Measurements from ENCODE around the gene SLC49A3.
"Not testable (repeated sequence)": the region's sequence is repeated elsewhere in the genome, so short reads cannot be mapped to it uniquely, and the experiment has no call there.

SLC49A3 gene

DNA sequence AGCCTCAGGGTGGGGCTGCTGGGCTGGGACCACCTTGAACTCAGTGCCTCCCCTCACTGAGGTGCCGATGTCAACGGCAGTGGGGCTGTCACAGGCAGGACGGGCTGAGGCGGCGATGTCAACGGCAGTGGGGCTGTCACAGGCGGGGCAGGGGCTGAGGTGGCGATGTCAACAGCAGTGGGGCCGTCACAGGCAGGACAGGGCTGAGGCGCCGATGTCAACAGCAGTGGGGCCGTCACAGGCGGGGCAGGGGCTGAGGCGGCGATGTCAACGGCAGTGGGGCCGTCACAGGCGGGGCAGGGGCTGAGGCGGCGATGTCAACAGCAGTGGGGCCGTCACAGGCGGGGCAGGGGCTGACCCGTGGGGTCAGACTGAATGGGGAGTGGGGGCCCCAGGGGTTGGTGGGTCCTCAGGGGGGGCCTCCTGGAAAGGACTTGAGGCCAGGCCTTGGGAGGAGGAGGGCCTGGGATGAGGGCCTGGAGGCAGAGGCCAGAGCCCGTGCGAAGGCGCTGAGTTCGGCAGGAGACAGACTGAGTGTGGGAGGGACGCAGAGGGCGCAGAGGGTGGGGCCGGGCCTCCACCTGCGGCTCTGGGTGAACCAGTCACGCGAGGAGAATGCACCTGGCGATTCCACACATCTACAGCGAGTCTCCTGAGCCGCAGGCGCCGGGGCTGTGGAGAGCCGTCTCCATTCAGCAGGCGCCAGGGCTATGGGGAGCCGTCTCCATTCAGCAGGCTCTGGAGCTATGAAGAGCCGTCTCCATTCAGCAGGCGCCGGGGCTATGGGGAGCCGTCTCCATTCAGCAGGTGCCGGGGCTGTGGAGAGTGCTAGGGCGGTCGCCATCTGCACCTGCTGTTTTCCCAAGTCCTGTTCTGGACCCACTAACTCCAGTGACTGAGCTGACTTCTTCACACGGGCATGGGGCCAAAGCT, 37.7 kb downstream of the SLC49A3 start:
- no peak for DNase-seq

GRCh38 chr4:650461-650860, 38.5 kb downstream of the SLC49A3 start:
- no peak for DNase-seq

DNA sequence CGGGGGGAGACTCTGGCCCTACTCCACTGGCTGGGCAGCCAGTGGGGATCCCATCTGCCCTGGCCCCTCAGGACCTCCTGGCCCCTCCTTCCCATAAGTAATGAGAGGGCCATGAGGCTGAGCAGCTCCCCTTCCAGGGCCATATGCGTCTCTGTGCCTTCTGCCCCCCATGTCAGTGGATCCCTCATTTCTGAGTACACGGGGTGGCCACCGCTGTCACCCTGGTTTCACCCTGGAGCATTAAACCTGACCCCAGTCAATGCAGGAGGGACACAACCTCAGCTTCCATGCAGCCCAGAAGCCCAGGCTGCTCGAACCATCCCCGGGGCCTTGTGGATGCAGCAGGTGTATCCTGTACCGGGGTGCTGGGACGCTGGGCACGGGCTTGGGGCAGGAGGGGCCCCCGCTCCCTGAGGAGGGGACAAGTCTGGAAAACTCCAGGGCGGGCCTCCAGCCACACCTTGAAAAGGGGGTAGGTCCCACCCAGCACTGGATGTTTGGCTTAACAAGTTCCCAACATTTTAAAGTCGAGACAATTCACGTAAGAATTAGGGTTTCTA, 39.1 kb downstream of the SLC49A3 start:
- no peak for DNase-seq

GRCh38 chr4:649293-649625, 39.7 kb downstream of the SLC49A3 start:
- DNase-seq, result no peak

DNA sequence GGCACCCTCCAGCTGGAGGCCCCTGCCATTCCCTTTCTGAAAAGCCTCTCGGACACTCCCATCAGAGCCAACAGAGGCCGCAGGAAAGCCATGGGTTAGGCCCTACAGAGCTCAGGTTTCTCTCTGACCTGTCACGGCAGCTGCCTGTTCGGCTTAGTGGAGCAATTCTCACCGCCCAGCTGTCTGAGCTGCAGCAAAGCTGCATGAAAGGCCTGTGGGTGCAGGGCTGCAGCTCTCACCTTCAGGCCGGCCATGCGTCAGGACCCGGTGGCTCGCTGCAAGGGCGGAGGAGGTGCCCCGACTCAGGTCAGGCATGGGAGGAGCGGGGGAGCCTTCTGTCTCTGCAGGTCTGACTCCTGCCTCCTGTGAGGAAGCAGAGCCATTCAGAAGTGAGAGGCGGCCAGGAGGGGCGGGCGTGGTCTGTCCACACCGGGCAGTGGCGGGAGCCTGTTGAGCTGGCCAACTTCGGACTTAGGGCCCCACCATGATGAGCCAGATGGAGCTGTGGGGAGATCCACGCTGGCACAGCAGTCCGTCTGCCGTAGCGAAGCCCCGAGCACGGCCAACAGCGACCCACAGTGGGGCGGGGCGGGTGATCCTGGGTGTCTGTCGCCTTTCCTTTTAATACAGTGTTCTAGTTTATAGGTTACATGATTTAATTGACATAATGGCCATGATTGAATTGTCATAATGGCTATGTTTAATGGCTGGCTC, 40.2 kb downstream of the SLC49A3 start:
- DNase-seq, result no peak

GRCh38 chr4:647481-647880, 41.5 kb downstream of the SLC49A3 start:
- no peak for DNase-seq

- no peak for DNase-seq
These were observed 42.5 kb downstream of the SLC49A3 start for GRCh38 chr4:646460-646859.

DNA sequence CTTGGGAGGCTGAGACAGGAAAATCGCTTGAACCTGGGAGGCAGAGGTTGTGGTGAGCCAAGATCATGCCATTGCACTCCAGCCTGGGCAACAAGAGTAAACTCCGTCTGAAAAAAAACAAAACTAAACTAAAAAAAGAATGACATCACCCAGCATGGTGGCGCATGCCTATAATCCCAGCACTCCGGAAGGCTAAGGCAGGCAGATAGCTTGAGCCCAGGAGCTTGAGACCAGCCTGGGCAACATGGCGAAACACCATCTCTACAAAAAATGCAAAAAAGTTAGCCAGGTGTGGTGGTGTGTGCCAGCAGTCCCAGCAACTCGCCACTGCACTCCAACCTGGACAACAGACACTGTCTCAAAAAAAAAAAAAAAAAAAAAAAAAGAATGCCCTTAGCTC, 46.6 kb downstream of the SLC49A3 start:
- not testable (repeated sequence) for DNase-seq

DNA sequence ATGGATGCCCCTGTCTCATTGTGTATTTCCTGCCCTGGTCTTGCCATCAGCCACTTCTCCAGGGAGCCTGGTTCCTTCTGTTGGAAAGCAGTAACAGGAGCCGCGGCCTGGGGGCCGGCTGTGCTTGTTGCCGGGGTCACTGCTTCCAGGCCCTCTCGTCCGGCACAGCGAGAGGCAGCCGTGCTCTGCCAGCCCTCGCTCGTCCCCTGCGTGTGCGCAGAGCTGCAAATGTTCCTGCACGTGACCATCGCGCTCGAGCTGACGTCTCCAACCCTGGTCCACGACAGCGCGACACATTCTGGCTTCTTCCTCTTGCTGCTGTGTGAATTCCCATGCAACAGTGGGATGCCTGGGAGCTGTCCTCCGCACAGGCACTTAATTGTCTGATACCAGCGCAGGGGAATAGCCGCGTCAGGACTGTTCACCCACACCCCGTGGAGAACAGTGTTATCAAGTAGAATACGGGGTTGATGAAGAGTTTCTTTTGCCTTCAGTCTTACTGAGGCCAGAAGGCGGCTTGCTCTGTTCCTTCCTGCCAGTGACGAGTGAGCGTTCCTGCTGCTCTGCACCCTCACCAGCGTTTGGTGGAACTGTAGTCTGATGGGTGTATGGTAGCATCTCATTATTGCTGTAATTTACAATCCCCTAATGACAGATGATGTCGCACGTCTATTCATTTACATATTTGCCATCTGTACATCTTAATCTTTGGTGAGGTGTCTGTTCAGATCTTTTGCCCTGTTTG, 51.2 kb downstream of the SLC49A3 start:
- no peak for DNase-seq

DNA sequence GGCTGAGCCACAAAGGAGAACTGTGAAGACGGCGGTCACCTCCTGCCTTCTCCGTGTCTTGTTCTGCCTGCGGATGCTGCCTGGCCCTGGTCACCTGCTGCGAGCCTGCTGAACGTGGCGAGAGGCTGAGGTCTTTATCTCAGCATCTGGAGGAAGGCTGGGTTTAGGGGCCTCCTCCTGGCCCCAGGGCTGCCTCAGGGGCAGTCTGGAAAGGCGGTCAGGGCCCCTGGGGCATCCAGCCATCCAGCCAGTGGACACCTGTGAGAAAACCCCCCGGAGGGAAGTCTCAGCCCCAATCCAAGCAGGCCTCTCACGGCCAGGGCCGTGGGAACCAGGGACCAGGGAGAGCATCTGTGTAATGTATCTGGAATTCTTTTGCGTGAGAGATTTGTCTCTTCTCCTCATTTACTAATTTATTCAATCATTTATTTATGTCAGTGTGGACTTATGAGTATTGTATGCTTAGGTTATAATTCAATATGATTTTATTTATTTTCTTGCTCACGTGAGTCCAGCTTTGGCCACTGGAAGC, 52.3 kb downstream of the SLC49A3 start:
- no peak for DNase-seq

DNA sequence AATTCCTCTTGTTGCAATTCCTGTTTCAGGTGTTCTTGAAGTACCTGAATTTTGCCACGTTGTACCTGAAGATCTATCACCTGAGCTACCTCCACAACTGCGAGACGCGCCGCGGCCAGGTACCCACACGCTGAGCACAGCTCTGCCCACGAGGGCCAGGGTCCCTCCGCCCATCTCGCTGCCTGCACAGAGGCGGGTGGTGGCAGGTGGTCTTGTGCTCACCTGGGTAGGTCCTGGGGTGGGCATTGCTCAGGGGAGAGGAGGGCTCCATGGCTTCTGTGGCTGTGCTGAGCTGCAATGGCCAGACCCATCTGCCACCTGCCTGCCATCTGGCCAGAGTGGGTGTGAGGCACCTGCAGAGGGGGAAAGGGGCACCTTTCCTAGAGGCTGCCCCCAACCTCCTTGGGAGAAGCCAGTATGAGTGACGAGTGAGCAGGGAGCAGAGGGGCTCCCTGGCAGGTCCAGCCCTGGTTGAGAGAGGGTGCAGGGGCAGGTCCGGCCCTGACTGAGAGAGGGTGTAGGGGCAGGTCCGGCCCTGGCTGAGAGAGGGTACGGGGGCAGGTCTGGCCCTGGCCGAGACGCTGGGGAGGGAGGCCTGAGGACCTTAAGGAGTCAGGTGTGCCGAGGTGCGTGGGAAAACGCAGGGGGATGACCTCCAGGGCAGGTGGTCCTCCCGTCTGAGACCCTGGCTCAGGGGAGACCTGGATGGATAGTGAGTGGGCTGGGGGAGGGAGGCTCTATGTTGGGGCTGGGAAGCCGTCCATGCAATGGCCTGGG, 52.9 kb downstream of the SLC49A3 start:
- no peak for DNase-seq

DNA sequence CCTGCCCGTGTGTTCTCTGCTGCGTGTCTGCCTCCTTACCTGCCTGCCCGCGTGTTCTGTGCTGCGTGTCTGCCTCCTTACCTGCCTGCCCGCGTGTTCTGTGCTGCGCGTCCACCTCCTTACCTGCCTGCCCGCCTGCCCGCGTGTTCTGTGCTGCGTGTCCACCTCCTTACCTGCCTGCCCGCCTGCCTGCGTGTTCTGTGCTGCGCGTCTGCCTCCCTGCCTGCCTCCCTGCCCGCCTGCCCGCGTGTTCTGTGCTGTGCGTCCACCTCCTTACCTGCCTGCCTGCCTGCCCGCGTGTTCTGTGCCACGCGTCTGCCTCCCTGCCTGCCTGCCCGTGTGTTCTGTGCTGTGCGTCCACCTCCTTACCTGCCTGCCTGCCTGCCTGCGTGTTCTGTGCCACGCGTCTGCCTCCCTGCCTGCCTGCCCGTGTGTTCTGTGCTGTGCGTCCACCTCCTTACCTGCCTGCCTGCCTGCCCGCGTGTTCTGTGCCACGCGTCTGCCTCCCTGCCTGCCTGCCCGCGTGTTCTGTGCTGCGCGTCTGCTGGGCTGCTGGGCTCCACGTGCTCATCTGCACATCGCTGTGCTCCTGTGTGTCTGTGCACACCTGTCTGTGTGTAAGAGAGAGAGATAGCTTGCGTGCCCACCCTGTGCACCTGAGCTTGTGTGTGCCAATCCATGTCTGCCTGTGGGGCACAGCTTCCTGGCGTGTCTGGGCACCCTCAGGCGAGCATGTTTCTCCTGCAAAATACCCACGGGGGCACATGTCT, 53.7 kb downstream of the SLC49A3 start:
- DNase-seq, result not testable (repeated sequence)

DNA sequence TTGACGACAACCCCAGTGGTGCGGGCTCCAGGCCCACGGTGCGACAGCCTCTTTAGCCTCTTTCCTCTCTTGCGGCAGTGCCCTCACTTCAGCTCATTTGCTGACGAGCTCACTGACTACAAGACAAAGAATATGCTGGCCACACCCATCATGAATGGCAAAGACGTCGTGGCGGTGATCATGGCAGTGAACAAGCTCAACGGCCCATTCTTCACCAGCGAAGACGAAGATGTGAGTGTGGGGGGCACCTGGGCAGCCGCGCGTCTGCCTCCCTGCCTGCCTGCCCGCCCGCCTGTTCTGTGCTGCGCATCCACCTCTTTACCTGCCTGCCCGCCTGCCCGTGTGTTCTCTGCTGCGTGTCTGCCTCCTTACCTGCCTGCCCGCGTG, 54.4 kb downstream of the SLC49A3 start:
- DNase-seq, result no peak

DNA sequence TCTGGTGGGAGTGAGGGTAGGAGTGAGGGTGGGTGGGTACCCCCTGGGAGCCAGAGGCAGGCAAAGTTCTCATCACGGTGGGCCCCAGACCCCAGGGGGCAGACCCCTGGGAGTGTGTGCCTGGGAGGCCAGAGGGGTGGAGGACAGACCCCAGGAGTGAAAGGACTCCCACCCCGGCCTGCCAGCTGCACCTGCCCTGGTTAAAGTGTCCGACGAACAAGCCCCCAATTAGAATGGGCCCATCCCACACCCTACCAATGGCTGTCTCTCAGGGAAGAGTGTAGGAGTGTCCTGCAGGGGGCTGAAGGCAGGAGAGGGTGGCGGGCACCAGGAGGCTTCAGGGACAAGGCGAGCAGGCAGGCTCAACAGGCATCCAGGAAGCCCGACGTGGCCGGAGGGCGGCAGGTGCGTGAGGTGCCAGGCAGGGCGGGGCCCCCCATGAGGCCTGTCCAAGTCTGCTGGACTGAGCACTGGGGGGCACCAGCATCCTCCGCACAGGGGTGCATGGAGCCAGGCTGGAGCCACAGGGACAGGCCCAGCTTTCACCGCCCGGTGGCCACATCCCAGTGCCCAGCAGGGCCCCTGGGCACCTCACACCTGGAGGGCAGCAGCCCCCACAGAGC, 54.9 kb downstream of the SLC49A3 start:
- no peak for DNase-seq

- DNase-seq, result no peak
These were observed 55.5 kb downstream of the SLC49A3 start for GRCh38 chr4:633406-633805.

GRCh38 chr4:632926-633325, 56.0 kb downstream of the SLC49A3 start:
- DNase-seq, result no peak

GRCh38 chr4:632196-632790, 56.7 kb downstream of the SLC49A3 start:
- no peak for DNase-seq

Data from activated gamma-delta T cell (primary cell).